ENCODE results near the gene TATDN2.

The TATDN2 gene

GRCh38 chr3:10248184-10248983 lies at the start of gene TATDN2:
Gene TATDN2, plus strand, starts transcription at chr3:10248459. Its CDS starts 742 bp downstream, at chr3:10249201.
- peak; percentile 84 for DNase-seq

- DNase-seq, result no peak
Measured at GRCh38 chr3:10198761-10199649, 49.3 kb upstream of the TATDN2 start.

- no peak for DNase-seq
Measured at GRCh38 chr3:10204921-10205320, 43.3 kb upstream of the TATDN2 start.

GRCh38 chr3:10205451-10206165 lies 42.7 kb upstream of the TATDN2 start:
- DNase-seq, result no peak

GRCh38 chr3:10206166-10206511 lies 42.1 kb upstream of the TATDN2 start:
- DNase-seq, result no peak

GRCh38 chr3:10213156-10213792 lies 35.0 kb upstream of the TATDN2 start:
- DNase-seq, result no peak

- no peak for DNase-seq
Measured at GRCh38 chr3:10215578-10216368, 32.5 kb upstream of the TATDN2 start.

- no peak for DNase-seq
Measured at GRCh38 chr3:10217359-10217758, 30.9 kb upstream of the TATDN2 start.

GRCh38 chr3:10219737-10220136 lies 28.5 kb upstream of the TATDN2 start:
- peak; percentile 2 for DNase-seq

GRCh38 chr3:10223676-10224639 lies 24.3 kb upstream of the TATDN2 start:
- no peak for DNase-seq

- no peak for DNase-seq
Measured at GRCh38 chr3:10224794-10225665, 23.2 kb upstream of the TATDN2 start.

GRCh38 chr3:10226293-10226692 lies 22.0 kb upstream of the TATDN2 start:
- no peak for DNase-seq

GRCh38 chr3:10228248-10228950 lies 19.9 kb upstream of the TATDN2 start:
- no peak for DNase-seq

- no peak for DNase-seq
Measured at GRCh38 chr3:10229576-10229975, 18.7 kb upstream of the TATDN2 start.

- DNase-seq, result no peak
Measured at GRCh38 chr3:10232137-10232536, 16.1 kb upstream of the TATDN2 start.

- no peak for DNase-seq
Measured at GRCh38 chr3:10233988-10234387, 14.3 kb upstream of the TATDN2 start.

GRCh38 chr3:10234526-10235230 lies 13.6 kb upstream of the TATDN2 start:
- no peak for DNase-seq

- no peak for DNase-seq
Measured at GRCh38 chr3:10235551-10235950, 12.7 kb upstream of the TATDN2 start.

All from NCI-H2227 treated with DMSO at 0.1 percent for 48 hours (cell line).